Right ventricle myocardium superior (tissue), 1 donor: ENCODE results near the gene ITPKA. TPM values are rescaled to one million over a fixed set of nuclear protein-coding genes. Genes with fewer than 3 reads are reported as not detected.

Experiments
- ATAC-seq: fragments of 200-7000 bp; cut with Tn5 transposase; one replicate; pipeline ENCODE4 v1.9.1; 2020; ENCODE audit warnings: mild to moderate bottlenecking; ENCODE audit not compliant: poor library complexity
- DNase-seq: peaks from one replicate; pipeline ENCODE4 v3.0.0-alpha.2; 2020
- intact Hi-C: fragments of 100-400 bp; cut with DNase I; formaldehyde crosslinking; loops from one replicate; pipeline ENCODE4 v1.11.2; 2022
- total RNA-seq: library from RNA; stranded (reverse); fragmentation: NEBNext Ultra II Directional; extraction: Animal tissue kit (Norgen Biotek cat#: 25700); gene quantifications from one replicate; pipeline ENCODE4 v1.2.1, GENCODE V29; 2021
- donor health status: DM: no; HTN: yes; CAD: no; lungs with severe emphysema.

ITPKA gene
- total RNA-seq, 1 donor from 2014 or later, result 2.6 TPM

DNA sequence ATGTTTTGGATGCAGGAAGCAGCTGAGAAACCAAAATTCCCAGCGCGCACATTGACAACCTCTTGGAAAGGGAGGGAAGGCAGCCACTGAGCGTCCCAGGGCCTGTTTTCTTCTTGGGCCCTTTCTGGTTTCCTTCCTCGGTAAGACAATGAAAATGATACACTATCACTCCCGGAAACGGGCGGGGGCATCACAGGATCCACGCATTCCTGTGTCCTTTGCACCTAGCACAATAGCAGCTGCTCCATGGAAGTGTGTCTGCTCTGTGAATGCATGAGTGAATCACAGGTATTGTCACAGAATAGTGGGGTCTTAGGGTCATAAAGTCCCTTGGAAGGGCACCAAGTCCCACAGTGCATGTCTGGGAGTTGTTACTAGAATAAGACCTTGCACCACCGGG, 6.3 kb upstream of the ITPKA start:
- intact Hi-C loops, result no loop called here
- DNase-seq (no peak), ATAC-seq (no peak)

GRCh38 chr15:41487802-41488201, 5.9 kb upstream of the ITPKA start:
- no peak for DNase-seq
- ATAC-seq, result no peak
- intact Hi-C loops, result no loop called here

DNA sequence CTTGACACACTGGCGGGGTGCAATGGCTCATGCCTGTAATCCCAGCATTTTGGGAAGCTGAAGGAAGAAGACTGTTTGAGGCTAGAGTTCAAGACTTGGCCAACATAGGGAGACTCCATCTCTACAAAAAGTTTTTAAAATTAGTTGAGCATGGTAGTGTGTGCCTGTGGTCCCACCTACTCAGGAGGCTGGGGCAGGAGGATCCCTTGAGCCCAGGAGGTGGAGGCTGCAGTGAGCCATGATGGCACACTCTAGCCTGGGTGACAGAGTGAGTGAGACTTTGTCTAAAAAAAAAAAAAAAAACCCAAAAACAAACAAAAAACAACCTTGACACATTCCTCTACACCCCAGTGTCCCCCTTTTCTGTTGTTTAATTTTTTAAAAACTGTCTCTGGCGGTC, 4.0 kb upstream of the ITPKA start:
- DNase-seq (no peak), ATAC-seq (no peak)
- intact Hi-C loops, result no loop called here

DNA sequence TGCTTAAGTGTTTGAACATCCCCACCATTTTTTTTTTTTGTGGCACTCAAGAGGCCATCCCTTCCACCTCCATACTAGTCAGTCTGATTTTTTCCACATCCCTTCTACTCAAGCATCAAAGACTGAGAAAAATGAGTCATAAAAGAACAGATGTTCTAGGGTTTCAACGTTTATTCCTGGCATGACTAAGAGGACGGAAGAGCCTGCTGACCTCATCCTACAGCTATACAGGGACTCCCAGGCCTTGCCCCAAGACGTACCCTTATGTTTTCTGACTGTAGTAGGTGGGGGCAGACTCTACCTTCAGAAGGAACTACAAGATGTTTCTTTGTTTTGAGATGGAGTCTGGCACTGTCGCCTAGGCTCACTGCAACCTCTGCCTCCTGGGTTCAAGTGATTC, 3.3 kb upstream of the ITPKA start:
- DNase-seq, result no peak
- no peak for ATAC-seq
- intact Hi-C loops, result no loop called here

- ATAC-seq (no peak), DNase-seq (no peak)
- intact Hi-C loops, result no loop called here
Measured at GRCh38 chr15:41491889-41492288, 1.8 kb upstream of the ITPKA start.

- intact Hi-C loops, result no loop called here
Measured at GRCh38 chr15:41492597-41493204, 973 bp upstream of the ITPKA start.

DNA sequence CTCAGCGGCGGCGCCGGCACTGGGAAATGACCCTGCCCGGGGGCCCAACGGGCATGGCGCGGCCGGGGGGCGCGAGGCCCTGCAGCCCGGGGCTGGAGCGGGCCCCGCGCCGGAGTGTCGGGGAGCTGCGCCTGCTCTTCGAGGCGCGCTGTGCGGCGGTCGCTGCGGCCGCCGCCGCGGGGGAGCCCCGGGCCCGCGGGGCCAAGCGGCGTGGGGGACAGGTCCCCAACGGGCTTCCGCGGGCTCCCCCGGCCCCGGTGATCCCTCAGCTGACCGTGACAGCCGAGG, 172 bp downstream of the ITPKA start:
- intact Hi-C loops, result no loop called here
- ATAC-seq, result no peak

More at GRCh38 chr15:41492597-41493204, 973 bp upstream of the ITPKA start:
- DNase-seq (no peak), ATAC-seq (no peak)

GRCh38 chr15:41494190-41494921, 682 bp downstream of the ITPKA start:
- intact Hi-C loops, result no loop called here
- ATAC-seq (no peak), DNase-seq (no peak)

More for the DNA sequence above, 172 bp downstream of the ITPKA start:
- no peak for DNase-seq

DNA sequence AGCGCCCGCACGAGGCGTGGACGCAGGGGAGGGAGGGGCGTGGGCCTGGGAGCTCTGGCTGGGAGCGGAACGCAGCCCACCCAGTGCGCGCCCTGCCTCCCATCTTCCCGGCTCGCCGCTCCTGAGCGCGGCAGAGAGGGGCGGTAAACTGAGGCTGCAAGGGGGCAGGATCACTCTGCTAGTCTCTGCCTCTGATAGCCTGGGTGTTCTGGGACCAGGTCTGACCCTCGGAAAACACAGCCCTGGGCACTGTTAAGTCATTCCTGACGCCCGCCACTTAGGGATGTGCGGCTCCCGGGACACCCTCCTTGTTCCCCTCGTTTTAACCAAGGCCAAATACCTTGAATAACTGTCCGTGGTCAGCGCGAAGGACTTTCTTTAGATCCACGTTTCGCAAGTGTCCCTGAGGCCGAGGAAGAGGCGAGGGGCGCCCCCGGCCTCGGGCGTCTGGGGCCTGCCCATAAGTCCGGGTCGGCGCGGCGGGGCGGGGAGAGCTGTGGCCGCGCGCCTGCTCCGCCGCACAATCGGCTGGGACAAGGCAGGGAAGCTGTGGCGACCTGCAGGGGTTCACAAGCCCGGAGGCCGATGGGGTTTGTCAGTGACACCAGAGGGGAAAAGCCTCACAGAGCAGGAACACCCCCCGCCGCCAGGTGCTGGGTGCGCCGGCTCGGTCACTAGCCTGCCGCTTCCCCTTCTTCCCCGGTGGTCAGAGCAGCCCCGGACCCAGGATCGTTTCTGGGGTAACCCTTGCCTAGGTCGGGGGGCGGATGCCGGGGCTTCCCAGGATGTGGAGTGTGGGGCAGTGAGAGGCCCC, 1.5 kb downstream of the ITPKA start:
- intact Hi-C loops, result no loop called here
- DNase-seq (no peak), ATAC-seq (no peak)

GRCh38 chr15:41495736-41496599, 2.3 kb downstream of the ITPKA start:
- intact Hi-C loops, result no loop called here
- ATAC-seq, result peak; percentile 8
- peak; percentile 47 for DNase-seq

- ATAC-seq (no peak), DNase-seq (no peak)
- intact Hi-C loops, result no loop called here
Measured at GRCh38 chr15:41498657-41499056, 5.0 kb downstream of the ITPKA start.

- ATAC-seq, result no peak
- DNase-seq, result no peak
- intact Hi-C loops, result no loop called here
Measured at GRCh38 chr15:41499109-41499851, 5.6 kb downstream of the ITPKA start.

DNA sequence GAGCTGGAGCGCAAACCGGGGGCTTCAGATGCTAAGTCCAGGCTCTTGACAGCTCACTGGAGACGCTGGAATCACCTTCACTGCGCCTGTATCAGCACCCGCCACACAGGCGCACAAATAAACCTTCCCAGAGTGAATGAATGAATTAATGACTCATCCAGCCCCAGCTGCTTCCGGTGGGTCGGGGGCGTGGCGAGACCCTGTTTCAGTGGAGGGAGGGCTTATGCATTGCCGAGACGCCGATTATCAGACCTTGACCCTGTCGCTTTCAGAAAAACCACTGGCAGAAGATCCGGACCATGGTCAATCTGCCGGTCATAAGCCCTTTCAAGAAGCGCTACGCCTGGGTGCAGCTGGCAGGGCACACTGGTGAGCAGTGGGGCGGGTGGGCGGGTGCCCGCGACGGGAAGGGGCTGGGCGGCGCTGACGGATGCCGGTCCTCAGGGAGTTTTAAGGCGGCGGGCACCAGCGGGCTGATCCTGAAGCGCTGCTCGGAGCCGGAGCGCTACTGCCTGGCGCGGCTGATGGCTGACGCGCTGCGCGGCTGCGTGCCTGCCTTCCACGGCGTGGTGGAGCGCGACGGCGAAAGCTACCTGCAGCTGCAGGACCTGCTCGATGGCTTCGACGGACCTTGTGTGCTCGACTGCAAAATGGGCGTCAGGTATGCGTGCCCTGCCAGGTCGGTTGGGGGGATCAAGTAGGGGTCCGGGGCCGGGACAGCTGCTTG, 7.7 kb downstream of the ITPKA start:
- DNase-seq (no peak), ATAC-seq (peak; percentile 69)
- intact Hi-C loops, result no loop called here

DNA sequence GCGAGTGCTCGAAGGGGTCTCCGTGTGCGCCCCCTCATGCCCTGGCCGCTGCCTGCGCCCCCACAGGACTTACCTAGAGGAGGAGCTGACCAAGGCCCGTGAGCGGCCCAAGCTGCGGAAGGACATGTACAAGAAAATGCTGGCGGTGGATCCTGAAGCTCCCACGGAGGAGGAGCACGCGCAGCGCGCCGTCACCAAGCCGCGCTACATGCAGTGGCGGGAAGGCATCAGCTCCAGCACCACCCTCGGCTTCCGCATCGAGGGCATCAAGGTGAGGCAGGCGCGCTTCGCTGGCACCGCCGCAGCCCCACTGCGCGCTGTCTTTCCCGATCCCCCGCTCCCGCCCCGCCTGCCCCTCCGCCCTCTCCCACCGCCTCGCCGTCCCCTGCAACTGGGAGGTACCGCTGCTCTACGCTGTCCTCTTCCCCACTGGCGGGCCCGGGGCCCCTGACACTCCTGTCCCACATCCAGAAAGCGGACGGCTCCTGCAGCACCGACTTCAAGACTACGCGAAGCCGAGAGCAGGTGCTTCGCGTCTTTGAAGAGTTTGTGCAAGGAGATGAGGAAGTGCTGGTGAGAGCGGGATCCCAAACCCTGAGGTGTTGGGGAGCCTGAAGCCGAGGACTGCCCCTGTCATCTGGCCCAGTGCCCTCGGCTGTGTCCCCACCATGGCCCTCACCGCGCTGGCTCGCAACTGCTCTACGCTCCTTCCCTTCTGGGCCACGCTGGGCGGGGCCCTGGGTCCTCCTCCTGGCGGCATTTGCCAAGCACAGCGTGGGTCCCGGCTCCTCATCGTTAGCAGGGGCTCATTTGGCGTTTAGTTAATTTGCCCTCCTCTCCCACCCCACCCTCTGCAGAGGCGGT, 8.5 kb downstream of the ITPKA start:
- no peak for DNase-seq
- intact Hi-C loops, result no loop called here

DNA sequence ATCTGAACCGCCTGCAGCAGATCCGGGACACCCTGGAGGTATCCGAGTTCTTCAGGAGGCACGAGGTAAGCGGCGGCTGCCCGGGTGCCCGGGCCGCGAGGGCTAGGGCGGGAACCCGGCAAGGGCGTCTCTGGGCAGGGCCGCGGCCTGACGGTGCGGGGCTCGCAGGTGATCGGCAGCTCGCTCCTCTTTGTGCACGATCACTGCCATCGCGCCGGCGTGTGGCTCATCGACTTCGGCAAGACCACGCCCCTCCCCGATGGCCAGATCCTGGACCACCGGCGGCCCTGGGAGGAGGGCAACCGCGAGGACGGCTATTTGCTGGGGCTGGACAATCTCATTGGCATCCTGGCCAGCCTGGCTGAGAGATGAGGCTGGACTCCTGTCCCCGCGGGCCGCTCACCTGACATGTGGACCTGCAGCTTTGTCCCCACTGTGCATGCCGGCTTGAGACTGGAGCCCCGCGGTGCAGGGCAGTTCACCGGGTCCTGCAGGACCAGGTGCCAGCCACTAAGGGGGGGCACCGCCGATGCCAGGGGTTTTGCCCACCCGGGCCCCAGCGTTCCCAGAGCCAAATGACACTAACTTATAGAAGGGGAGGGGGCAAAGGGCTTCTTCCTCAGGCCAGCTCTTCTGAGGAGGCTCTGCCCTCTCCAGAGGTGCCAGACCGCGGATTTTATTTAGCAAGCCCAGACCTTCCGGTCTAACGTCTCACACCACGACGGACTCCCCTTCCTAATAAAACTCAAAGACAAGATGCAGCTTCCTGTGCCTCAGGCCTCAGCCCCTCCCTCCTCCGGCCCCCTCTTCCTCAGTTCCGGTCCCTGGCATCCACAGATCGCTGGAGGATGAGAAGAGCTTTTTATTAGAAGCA, 9.4 kb downstream of the ITPKA start:
- intact Hi-C loops, result no loop called here
- no peak for ATAC-seq
- no peak for DNase-seq

More for the DNA sequence above, 8.5 kb downstream of the ITPKA start:
- no peak for ATAC-seq

GRCh38 chr15:41503669-41504010, 10.0 kb downstream of the ITPKA start:
- DNase-seq, result no peak
- intact Hi-C loops, result no loop called here
- ATAC-seq, result no peak
